Aorta (tissue), 5 donors: ENCODE measurements around the gene HPF1. TPM values are rescaled to one million over a fixed set of nuclear protein-coding genes. Genes with fewer than 3 reads are reported as not detected.
"Not testable (repeated sequence)": the region's sequence is repeated elsewhere in the genome, so short reads cannot be mapped to it uniquely, and the experiment has no call there.

ENCODE experiments used
- ATAC-seq: fragments of 200-7000 bp; cut with Tn5 transposase; one replicate; pipeline ENCODE4 v1.9.1; 2022; ENCODE audit warnings: moderate library complexity; ENCODE audit not compliant: low FRiP score
- DNase-seq, 2 donors: peaks; one replicate each; pipeline ENCODE4 v3.0.0-alpha.2; 2020
- H3K27ac ChIP-seq, 2 donors: one replicate each; pipeline ENCODE4 v1.5.1; 2013; ENCODE audit warnings: low read length in 2 of 2, mild to moderate bottlenecking in 2 of 2, moderate library complexity in 2 of 2, control low read depth in 1 of 2, inconsistent platforms in 1 of 2, low read depth in 1 of 2
- H3K27me3 ChIP-seq, 2 donors: one replicate each; pipeline ENCODE4 v1.6.1; 2013; ENCODE audit warnings: control low read depth in 1 of 2, low read length in 1 of 2, mild to moderate bottlenecking in 1 of 2, moderate library complexity in 1 of 2; ENCODE audit not compliant: insufficient read depth in 2 of 2, control insufficient read depth in 1 of 2
- H3K36me3 ChIP-seq, 2 donors: one replicate each; pipeline ENCODE4 v1.6.1; 2013; ENCODE audit warnings: control low read depth in 1 of 2, low read length in 1 of 2, mild to moderate bottlenecking in 1 of 2; ENCODE audit not compliant: insufficient read depth in 2 of 2, control insufficient read depth in 1 of 2
- H3K4me1 ChIP-seq, 2 donors: one replicate each; pipeline ENCODE4 v1.6.1; 2013; ENCODE audit warnings: low read length in 2 of 2, control low read depth in 1 of 2, mild to moderate bottlenecking in 1 of 2, moderate library complexity in 1 of 2; ENCODE audit not compliant: insufficient read depth in 2 of 2, control insufficient read depth in 1 of 2
- H3K4me3 ChIP-seq, 2 donors: one replicate each; pipeline ENCODE4 v1.5.1; 2013; ENCODE audit warnings: low read length in 2 of 2, control low read depth in 1 of 2, mild to moderate bottlenecking in 1 of 2
- H3K9me3 ChIP-seq: one replicate; pipeline ENCODE4 v1.6.1; 2013; ENCODE audit warnings: mild to moderate bottlenecking, low read length; ENCODE audit not compliant: control insufficient read depth
- WGBS, 2 donors: extraction: QIAGEN DNeasy Blood & Tissue Kit; methylation state at CpG; one replicate each; pipeline ENCODE4 v1.1.7; 2013; 5-methylcytosine and 5-hydroxymethylcytosine counted together
- intact Hi-C, 2 donors: fragments of 100-400 bp; cut with DNase I; formaldehyde crosslinking; loops; one replicate each; pipeline versions ENCODE4 v1.14.2 to v1.15.0; 2022
- polyA plus RNA-seq, 2 donors: library from polyadenylated mRNA; stranded (reverse); fragments of 200-250 nt; gene quantifications; one replicate each; pipeline ENCODE4 v1.2.3, GENCODE V29; 2013
- total RNA-seq, 2 donors: library from RNA; stranded (reverse); fragmentation: NEBNext Ultra II Directional; extraction: Animal tissue kit (Norgen Biotek cat#: 25700); gene quantifications; one replicate each; pipeline ENCODE4 v1.2.1, GENCODE V29; 2021
- donor health status: healthy with polysubstance abuse.
- donor health status: Bipolar disorder and iron deficiency.
- donor health status: DM: no; HTN: no; CAD: no.
- donor health status: DM: no; HTN: no; CAD: no.
- donor health status: DM: yes; HTN: yes; CAD: no.

The HPF1 gene
- total and polyA plus RNA-seq, 4 donors: 22.5 to 58.4 (median 24.8) TPM

- intact Hi-C loops: loop anchor here (10.0 kb wide), 2 partner anchors 134 to 144 kb away; partner anchors contain the start of genes CLCN3 (in 1 of the 2) and NEK1 (in 1 of the 2)
- no peaks in the 10 kb centered on the region for H3K27me3 ChIP-seq
- no peak for DNase-seq
- no peaks in the 10 kb centered on the region for H3K36me3 ChIP-seq
- no peaks in the 10 kb centered on the region for H3K9me3 ChIP-seq
- peak overlapping the region in 1 of 2 donors; percentile 14 for H3K27ac ChIP-seq
- H3K4me3 ChIP-seq: peak overlapping the region; percentile 45 to 99
- peak; percentile 45 for ATAC-seq
- WGBS, 2 donors: 5 to 9% methylated on average over 11 of the region's 11 CpGs
- H3K4me1 ChIP-seq: peaks cover 6 to 8% of the 10 kb centered on the region in 2 donors
These were observed 738 bp upstream of the HPF1 start for GRCh38 chr4:169758401-169758962.

GRCh38 chr4:169756971-169757574, 671 bp downstream of the HPF1 start:
- Histone ChIP-seq H3K4me3 (peak overlapping the region; percentile 58 to 99), H3K4me1 (peaks cover 6 to 8% of the 10 kb centered on the region in 2 donors), H3K9me3 (no peaks in the 10 kb centered on the region), H3K36me3 (no peaks in the 10 kb centered on the region), H3K27me3 (no peaks in the 10 kb centered on the region), H3K27ac (peak overlapping the region in 1 of 2 donors; percentile 2)
- ATAC-seq: no peak
- WGBS, 2 donors: 1% methylated on average over 13 of the region's 13 CpGs
- DNase-seq: no peak
- intact Hi-C loops: loop anchor here (10.0 kb wide), 2 partner anchors 132 to 142 kb away; partner anchors contain the start of genes CLCN3 (in 1 of the 2) and NEK1 (in 1 of the 2)

- no peaks in the 10 kb centered on the region for H3K27me3 ChIP-seq
- intact Hi-C loops: no loop called here
- peaks cover 0 to 7% of the 10 kb centered on the region in 2 donors for H3K36me3 ChIP-seq
- ATAC-seq (no peak), DNase-seq (no peak)
- no peaks in the 10 kb centered on the region for H3K4me1 ChIP-seq
- no peak overlapping the region for H3K27ac ChIP-seq
- no peak overlapping the region for H3K4me3 ChIP-seq
- no peaks in the 10 kb centered on the region for H3K9me3 ChIP-seq
- WGBS, 2 donors: 97 to 100% methylated on average over 1 of the region's 1 CpG
These were observed 12.5 kb downstream of the HPF1 start for GRCh38 chr4:169745291-169745690.

- no peak overlapping the region for H3K4me3 ChIP-seq
- no peaks in the 10 kb centered on the region for H3K4me1 ChIP-seq
- peaks cover 0 to 7% of the 10 kb centered on the region in 2 donors for H3K36me3 ChIP-seq
- no peaks in the 10 kb centered on the region for H3K9me3 ChIP-seq
- ATAC-seq (no peak), DNase-seq (no peak)
- H3K27ac ChIP-seq: no peak overlapping the region
- intact Hi-C loops: no loop called here
- WGBS, 2 donors: 84 to 96% methylated on average over 1 of the region's 1 CpG
- H3K27me3 ChIP-seq: no peaks in the 10 kb centered on the region
These were observed 13.1 kb downstream of the HPF1 start for GRCh38 chr4:169744601-169745000.

- Histone ChIP-seq H3K36me3 (peaks cover 0 to 3% of the 10 kb centered on the region in 2 donors), H3K4me1 (no peaks in the 10 kb centered on the region), H3K4me3 (no peak overlapping the region), H3K9me3 (no peaks in the 10 kb centered on the region), H3K27ac (no peak overlapping the region), H3K27me3 (no peaks in the 10 kb centered on the region)
- ATAC-seq: no peak
- intact Hi-C loops: loop anchor here in 1 of 2 donors (2.0 kb wide), 1 partner anchor 21 kb away; no protein-coding TSS in a partner anchor
- 92 to 95% methylated on average over 2 of the region's 2 CpGs for WGBS, 2 donors
- no peak for DNase-seq
These were observed 16.2 kb downstream of the HPF1 start for GRCh38 chr4:169741569-169741968.

- H3K4me1 ChIP-seq, intact Hi-C loops, ATAC-seq, H3K4me3 ChIP-seq, H3K27ac ChIP-seq, H3K9me3 ChIP-seq, H3K27me3 ChIP-seq, H3K36me3 ChIP-seq, DNase-seq: not testable (repeated sequence)
These were observed 19.1 kb downstream of the HPF1 start for GRCh38 chr4:169738604-169739003.

GRCh38 chr4:169730564-169730963, 27.2 kb downstream of the HPF1 start:
- ATAC-seq (no peak), DNase-seq (no peak)
- no peak overlapping the region for H3K4me3 ChIP-seq
- H3K36me3 ChIP-seq: peaks cover 3 to 4% of the 10 kb centered on the region in 2 donors
- no peaks in the 10 kb centered on the region for H3K9me3 ChIP-seq
- intact Hi-C loops: no loop called here
- WGBS, 2 donors: 87 to 88% methylated on average over 5 of the region's 5 CpGs
- H3K27ac ChIP-seq: no peak overlapping the region
- H3K27me3 ChIP-seq: no peaks in the 10 kb centered on the region
- H3K4me1 ChIP-seq: no peaks in the 10 kb centered on the region

GRCh38 chr4:169727616-169728015, 30.1 kb downstream of the HPF1 start:
- Histone ChIP-seq H3K4me3 (no peak overlapping the region), H3K9me3 (no peaks in the 10 kb centered on the region), H3K36me3 (peaks cover 3 to 4% of the 10 kb centered on the region in 2 donors), H3K4me1 (no peaks in the 10 kb centered on the region), H3K27ac (no peak overlapping the region), H3K27me3 (no peaks in the 10 kb centered on the region)
- ATAC-seq (no peak), DNase-seq (no peak)
- intact Hi-C loops: no loop called here

- Histone ChIP-seq H3K27me3 (no peaks in the 10 kb centered on the region), H3K4me1 (no peaks in the 10 kb centered on the region), H3K36me3 (no peaks in the 10 kb centered on the region), H3K27ac (no peak overlapping the region), H3K9me3 (no peaks in the 10 kb centered on the region), H3K4me3 (no peak overlapping the region)
- no peak for DNase-seq
- WGBS, 2 donors: 91% methylated on average over 2 of the region's 2 CpGs
- intact Hi-C loops: no loop called here
- ATAC-seq: no peak
These were observed 33.5 kb downstream of the HPF1 start for GRCh38 chr4:169724260-169724659.
